Neural cell (in vitro differentiated cells): Measurements from ENCODE around the gene C1orf167. TPM values are rescaled to one million over a fixed set of nuclear protein-coding genes. Genes with fewer than 3 reads are reported as not detected.

Experiments
- H2AFZ ChIP-seq: fragments of 200-600, 300-800 bp; sonication (generic), shearing (Covaris generic); 2 replicates; pipeline ENCODE4 v1.6.0; 2014; ENCODE audit warnings: low read depth, mild to moderate bottlenecking, antibody characterized with exemption, low read length, moderate library complexity
- H3F3A ChIP-seq: fragments of 200-600 bp; shearing (Covaris generic); 2 replicates; pipeline ENCODE4 v1.6.1; 2016; ENCODE audit warnings: mild to moderate bottlenecking, moderate library complexity, mixed read lengths, antibody characterized with exemption, low read length; ENCODE audit not compliant: insufficient read depth, poor library complexity, severe bottlenecking
- H3K27ac ChIP-seq: fragments of 200-600, 300-800 bp; sonication (generic), shearing (Covaris generic); 2 replicates; pipeline ENCODE4 v1.5.1; 2014; ENCODE audit warnings: mild to moderate bottlenecking, low read length, moderate library complexity
- H3K27me3 ChIP-seq: fragments of 300-800, 200-600 bp; sonication (generic), shearing (Covaris generic); 2 replicates; pipeline ENCODE4 v1.6.0; 2014; ENCODE audit warnings: mild to moderate bottlenecking, low read depth, low read length, moderate library complexity; ENCODE audit not compliant: insufficient read depth
- H3K36me3 ChIP-seq: fragments of 300-800, 200-600 bp; sonication (generic), shearing (Covaris generic); 2 replicates; pipeline ENCODE4 v1.5.1; 2014; ENCODE audit warnings: mild to moderate bottlenecking, antibody characterized with exemption, low read length, moderate library complexity; ENCODE audit not compliant: insufficient read depth
- H3K4me2 ChIP-seq: fragments of 300-800, 200-600 bp; sonication (generic), shearing (Covaris generic); 2 replicates; pipeline ENCODE4 v1.6.0; 2014; ENCODE audit warnings: mild to moderate bottlenecking, low read length
- H3K4me3 ChIP-seq: fragments of 300-800, 200-600 bp; sonication (generic), shearing (Covaris generic); 2 replicates; pipeline ENCODE4 v1.5.1; 2014; ENCODE audit warnings: mild to moderate bottlenecking, low read length, moderate library complexity
- H3K79me2 ChIP-seq: fragments of 200-600 bp; shearing (Covaris generic); replicated peaks from 2 replicates; pipeline ENCODE4 v1.6.0; 2014; ENCODE audit warnings: mild to moderate bottlenecking, low read length, moderate library complexity; ENCODE audit not compliant: insufficient read depth
- H3K9ac ChIP-seq: fragments of 300-800, 200-600 bp; sonication (generic), shearing (Covaris generic); 2 replicates; pipeline ENCODE4 v1.6.1; 2016; ENCODE audit warnings: mild to moderate bottlenecking, low read length, mixed read lengths
- H3K9me2 ChIP-seq: fragments of 200-600 bp; shearing (Covaris generic); 2 replicates; pipeline ENCODE4 v1.6.1; 2016; ENCODE audit warnings: mild to moderate bottlenecking, low read length, mixed read lengths; ENCODE audit not compliant: insufficient read depth
- H3K9me3 ChIP-seq: fragments of 200-600, 300-800 bp; sonication (generic), shearing (Covaris generic); 2 replicates; pipeline ENCODE4 v1.6.1; 2016; ENCODE audit warnings: mild to moderate bottlenecking, mixed run types, low read length, moderate library complexity, mixed read lengths
- H4K20me1 ChIP-seq: fragments of 200-600 bp; shearing (Covaris generic); 2 replicates; pipeline ENCODE4 v1.6.1; 2016; ENCODE audit warnings: mild to moderate bottlenecking, mixed run types; ENCODE audit not compliant: insufficient read depth
- CTCF ChIP-seq: fragments of 450-650 bp; IDR thresholded peaks from 2 replicates; pipeline ENCODE4 v1.5.1; 2014; ENCODE audit warnings: antibody characterized with exemption, mild to moderate bottlenecking, moderate library complexity; ENCODE audit not compliant: poor library complexity, severe bottlenecking
- EP300 ChIP-seq: fragments of 450-650 bp; conservative IDR thresholded peaks from 2 replicates; pipeline ENCODE4 v1.6.1; 2014; ENCODE audit warnings: antibody characterized with exemption, mild to moderate bottlenecking, moderate library complexity; ENCODE audit not compliant: poor library complexity, severe bottlenecking
- EZH2 ChIP-seq: fragments of 200-600, 300-800 bp; shearing (Covaris generic), sonication (generic); IDR thresholded peaks from 2 replicates; pipeline ENCODE4 v1.6.1; 2014; ENCODE audit warnings: antibody characterized with exemption, low read length, borderline replicate concordance, mild to moderate bottlenecking; ENCODE audit not compliant: insufficient read depth, poor library complexity, severe bottlenecking
- MXI1 ChIP-seq: fragments of 450-650 bp; conservative IDR thresholded peaks from 2 replicates; pipeline ENCODE4 v1.6.1; 2014; ENCODE audit warnings: antibody characterized with exemption, mild to moderate bottlenecking; ENCODE audit not compliant: poor library complexity, severe bottlenecking
- POLR2AphosphoS5 ChIP-seq: IDR thresholded peaks from 2 replicates; pipeline ENCODE4 v1.6.1; 2012
- RAD21 ChIP-seq: fragments of 450-650 bp; conservative IDR thresholded peaks from 2 replicates; pipeline ENCODE4 v1.6.1; 2014; ENCODE audit warnings: antibody characterized with exemption, mild to moderate bottlenecking, moderate library complexity
- REST ChIP-seq: IDR thresholded peaks from 2 replicates; pipeline ENCODE4 v1.6.1; 2012; ENCODE audit warnings: borderline replicate concordance
- SMC3 ChIP-seq: fragments of 450-650 bp; conservative IDR thresholded peaks from 2 replicates; pipeline ENCODE4 v1.6.1; 2014; ENCODE audit warnings: antibody characterized with exemption, mild to moderate bottlenecking, moderate library complexity; ENCODE audit not compliant: poor library complexity
- TAF1 ChIP-seq: IDR thresholded peaks from 2 replicates; pipeline ENCODE4 v1.6.1; 2012; ENCODE audit warnings: low read depth
- polyA plus RNA-seq: library from polyadenylated mRNA; depleted of rRNA; stranded (reverse); fragments of >200 nt; gene quantifications from 2 replicates; pipeline ENCODE4 v1.2.3, GENCODE V29; 2014

The C1orf167 gene
- polyA plus RNA-seq, 1 donor from 2014 or later, result not detected

GRCh38 chr1:11797525-11798216 lies 35.7 kb downstream of the C1orf167 start:
- Histone ChIP-seq H3K9ac (no peak overlapping the region), H3K4me3 (no peak overlapping the region), H4K20me1 (no peaks in the 10 kb centered on the region), H3K27ac (no peak overlapping the region), H3K36me3 (no peaks in the 10 kb centered on the region), H3F3A (no peaks in the 10 kb centered on the region), H3K9me3 (no peaks in the 10 kb centered on the region), H3K79me2 (no peaks in the 10 kb centered on the region), H3K4me2 (no peak overlapping the region), H2AFZ (no peak overlapping the region), H3K27me3 (no peaks in the 10 kb centered on the region), H3K9me2 (no peaks in the 10 kb centered on the region)
- no peak for TF ChIP-seq MXI1
- TF ChIP-seq EZH2, result no peak
- no peak for TF ChIP-seq SMC3
- no peak for TF ChIP-seq POLR2AphosphoS5
- no peak for TF ChIP-seq TAF1
- TF ChIP-seq RAD21, result no peak
- no peak for TF ChIP-seq EP300

- Histone ChIP-seq H2AFZ (no peak overlapping the region), H3K9me3 (no peaks in the 10 kb centered on the region), H3K4me2 (no peak overlapping the region), H3K9me2 (no peaks in the 10 kb centered on the region), H3K79me2 (no peaks in the 10 kb centered on the region), H3K9ac (no peak overlapping the region), H3K4me3 (no peak overlapping the region), H3K27ac (no peak overlapping the region), H3K36me3 (no peaks in the 10 kb centered on the region), H3K27me3 (no peaks in the 10 kb centered on the region), H4K20me1 (no peaks in the 10 kb centered on the region), H3F3A (no peaks in the 10 kb centered on the region)
- no peak for TF ChIP-seq SMC3
- TF ChIP-seq EZH2, result no peak
- TF ChIP-seq CTCF, result no peak
- no peak for TF ChIP-seq TAF1
- no peak for TF ChIP-seq RAD21
- TF ChIP-seq EP300, result no peak
- no peak for TF ChIP-seq POLR2AphosphoS5
- TF ChIP-seq REST, result no peak
- no peak for TF ChIP-seq MXI1
These were observed 37.1 kb downstream of the C1orf167 start for GRCh38 chr1:11799099-11799498.
